ENCODE data around the gene CTNNA2.
A peak's percentile ranks its signal among the peaks of the same experiment; 100 is the strongest.

CTNNA2 gene

DNA sequence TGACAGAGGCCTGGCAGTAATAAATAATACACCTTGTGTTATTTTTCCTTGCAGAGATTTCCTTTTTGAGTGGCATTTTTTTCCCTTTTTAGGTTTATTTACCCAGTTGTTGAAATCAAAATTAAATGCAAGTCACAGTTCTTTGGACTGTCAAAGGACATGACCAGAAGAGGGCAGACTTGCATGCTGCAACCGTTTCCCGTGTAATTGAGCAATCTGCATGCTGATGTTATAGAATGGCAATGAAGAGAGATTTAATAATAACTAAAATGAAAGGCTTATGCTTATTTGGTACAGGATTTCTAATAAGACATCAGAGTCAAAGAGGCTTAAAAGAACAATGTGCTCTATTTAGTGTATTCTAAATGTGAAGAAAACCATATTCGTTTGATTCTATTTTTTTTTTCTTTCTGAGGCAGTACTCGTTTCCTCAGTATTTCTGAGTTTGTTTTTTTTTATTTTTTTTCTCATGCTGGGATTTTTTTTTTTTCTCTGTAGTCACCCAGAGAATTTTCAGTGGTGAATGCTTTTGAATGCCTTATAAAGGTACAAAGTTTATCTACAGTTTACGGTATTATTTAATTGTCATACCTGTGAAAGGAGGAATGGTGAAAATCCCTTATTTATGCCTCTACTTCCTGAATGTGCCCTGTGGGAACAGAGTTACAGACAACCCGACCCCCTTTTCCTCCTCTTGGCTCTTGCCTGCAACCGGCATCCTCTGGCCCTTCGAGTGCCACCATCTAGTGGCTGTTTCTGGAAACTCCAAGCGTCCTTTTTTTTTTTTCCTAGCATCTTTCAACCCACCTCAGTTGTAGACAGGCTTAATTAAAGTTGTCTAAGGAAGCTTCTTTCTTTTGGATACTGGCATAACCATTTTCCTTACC lies 423.2 kb downstream of the CTNNA2 start:
- peak; percentile 1 for DNase-seq (ENCODE audit: low read depth)

DNA sequence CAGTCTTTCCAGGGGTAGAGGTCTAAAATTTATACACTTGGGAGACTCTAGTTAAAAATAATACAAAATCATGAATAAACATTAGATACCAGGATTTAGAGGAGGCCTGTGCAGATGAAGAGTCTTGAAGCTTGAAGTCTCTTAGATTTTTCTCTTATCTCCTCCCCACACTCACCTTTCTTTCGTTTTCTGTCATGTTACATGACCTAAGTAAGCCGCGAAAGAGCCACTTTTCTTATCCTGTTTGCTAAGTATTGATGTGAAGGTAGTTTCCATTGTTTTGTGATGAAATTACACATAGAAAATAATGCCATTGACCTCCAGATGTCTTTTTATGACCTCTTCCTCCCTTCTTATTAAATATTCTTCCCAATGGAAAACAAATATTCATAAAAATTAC lies 423.9 kb downstream of the CTNNA2 start:
- DNase-seq (ENCODE audit: low read depth) = no peak

DNA sequence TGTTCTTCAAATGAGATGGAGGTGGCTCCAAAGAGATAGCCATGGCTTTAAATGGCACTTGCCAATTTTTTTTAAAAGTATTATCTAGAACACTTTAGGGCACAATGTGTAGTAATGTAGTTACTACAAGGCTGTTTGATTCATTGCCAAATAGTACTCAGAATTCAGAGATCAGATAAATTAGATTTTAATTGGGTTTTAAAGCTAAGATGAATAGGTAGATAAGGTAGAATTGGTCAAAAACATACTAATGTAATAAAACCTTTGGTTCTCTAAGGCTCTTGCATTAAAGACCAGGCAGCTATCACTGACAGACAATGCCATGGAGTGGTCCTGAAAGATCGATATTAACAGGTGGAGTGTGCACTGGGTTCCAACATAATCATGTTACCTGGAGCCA lies 425.8 kb downstream of the CTNNA2 start:
- DNase-seq (ENCODE audit: low read depth) = no peak

DNA sequence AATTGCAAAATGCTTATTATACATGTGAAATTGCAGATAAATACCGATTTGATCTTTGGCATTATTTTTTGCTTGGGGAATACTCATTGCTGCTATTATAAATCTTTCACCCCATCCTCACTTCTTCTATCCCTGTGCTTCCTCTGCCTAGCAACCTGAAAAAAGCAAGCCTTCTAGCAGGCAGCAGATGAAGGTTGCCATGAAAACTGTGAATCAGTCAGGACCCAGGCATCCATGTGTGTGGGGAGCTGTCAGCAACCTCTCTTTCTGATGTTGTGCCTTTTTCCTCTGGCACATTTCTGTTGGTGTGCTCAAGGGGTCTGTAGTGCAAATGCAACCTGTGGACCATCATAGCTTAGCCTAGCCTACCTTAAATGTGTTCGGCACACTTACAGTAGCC lies 427.5 kb downstream of the CTNNA2 start:
- DNase-seq (ENCODE audit: low read depth) = no peak

DNA sequence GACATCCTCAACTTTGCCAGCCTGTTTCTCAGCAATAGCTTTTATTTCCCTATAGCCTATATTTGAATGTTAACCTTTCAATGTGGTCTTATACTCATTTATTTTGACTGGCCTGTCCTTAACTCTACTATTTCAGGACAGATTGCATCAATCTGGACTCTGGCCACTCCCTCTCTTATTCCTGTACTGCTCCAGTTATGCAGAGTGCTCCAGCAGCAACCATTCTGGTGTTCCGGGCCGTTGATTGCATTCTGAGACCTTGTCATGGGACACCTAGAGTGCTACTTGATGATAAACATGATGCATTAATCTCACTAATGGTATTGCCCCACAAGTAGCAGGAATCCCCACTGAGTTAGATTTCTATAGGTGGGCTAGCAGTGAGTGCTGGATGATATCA lies 428.3 kb downstream of the CTNNA2 start:
- DNase-seq (ENCODE audit: low read depth) = no peak

DNA sequence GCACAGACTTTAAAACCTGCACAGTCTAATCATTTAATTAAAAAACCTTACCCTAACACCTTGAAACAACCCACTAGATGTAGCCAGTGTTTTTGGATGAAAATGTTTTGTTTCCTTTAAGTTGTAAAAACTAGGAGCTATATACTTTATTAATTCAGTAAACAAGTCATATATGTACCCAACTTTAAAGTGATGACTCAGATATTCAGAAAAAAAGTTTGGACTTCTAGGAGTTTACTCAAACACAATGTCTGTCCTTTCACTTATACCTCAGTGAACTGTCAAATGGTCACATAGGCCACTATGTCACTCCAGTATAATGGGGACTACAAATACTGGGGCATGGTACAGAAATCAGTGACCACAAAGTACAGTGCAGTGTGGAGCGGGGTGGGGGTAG lies 431.4 kb downstream of the CTNNA2 start:
- DNase-seq (ENCODE audit: low read depth) = no peak

DNA sequence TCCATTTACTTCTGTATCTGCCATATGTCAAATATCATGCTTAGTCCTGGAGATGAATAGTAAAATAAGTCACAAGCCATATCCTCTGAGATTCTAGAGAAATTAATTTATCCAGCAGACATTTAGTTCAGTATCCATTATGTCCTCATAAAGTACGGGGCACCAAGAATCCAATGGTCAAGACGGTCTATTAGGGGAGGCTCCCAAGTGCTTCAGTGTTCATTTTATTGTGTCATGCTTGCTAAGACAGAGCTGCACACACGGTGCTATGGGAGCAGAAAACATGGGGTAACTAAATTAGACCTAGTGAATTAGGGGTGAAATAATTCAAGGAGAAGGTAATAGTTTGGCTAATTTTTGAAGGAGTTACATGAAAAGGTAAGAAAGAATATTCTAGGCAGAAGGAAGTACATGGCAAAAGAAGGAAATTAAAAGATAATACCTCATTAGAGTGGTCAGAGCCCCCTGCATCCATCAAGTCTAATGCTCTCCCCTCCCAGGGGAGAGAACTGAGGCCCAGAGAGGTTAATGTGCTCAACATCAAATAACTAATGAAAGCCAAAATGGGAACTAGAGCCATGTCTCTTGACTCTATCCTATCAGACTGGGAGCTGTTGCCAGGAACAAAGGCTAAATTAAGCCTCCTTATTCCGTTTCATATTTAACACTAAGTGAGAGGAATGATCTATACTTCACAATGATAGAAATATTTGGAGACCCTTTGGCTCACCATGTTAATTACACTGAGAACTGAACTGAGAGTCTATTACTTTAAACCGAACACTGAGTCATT lies 433.0 kb downstream of the CTNNA2 start:
- no peak for DNase-seq (ENCODE audit: low read depth)

DNA sequence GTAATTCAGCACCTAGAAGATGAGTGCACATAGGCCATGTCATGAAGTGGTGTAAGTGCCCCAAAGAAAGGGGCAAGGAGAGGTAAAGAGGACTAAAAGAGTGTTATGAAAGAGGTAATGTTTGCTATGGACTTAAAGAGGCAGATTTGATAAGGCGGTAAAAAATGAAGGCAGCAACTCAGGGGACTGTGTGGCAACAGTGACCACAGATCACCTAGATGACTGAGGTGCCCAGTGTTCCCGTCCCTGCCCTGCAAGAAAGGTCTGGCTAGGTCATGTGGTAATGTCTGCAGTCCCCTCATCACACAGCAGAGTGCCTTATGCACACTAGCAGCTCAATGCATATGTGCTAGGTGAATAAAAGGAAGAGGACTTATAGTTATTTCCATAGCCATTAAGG lies 434.9 kb downstream of the CTNNA2 start:
- DNase-seq (ENCODE audit: low read depth) = no peak

DNA sequence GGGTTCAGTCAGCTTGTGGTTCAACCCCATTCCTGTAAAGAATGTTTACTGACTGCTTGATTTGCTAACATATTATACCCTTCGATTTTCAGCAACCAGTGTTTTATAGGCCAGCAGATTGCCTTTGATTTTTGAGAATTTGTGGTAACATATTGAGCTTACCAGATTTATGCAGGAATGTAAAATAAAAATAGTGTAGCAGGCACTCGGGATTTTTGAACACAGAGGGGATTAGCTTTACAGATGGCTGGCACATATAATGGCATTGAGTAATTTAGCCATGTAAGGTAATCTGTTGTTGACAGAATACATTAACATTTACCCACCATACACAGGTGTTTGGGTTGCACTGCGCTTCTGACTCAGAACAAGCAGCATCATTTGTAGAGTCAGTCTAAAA lies 437.7 kb downstream of the CTNNA2 start:
- no peak for DNase-seq (ENCODE audit: low read depth)

DNA sequence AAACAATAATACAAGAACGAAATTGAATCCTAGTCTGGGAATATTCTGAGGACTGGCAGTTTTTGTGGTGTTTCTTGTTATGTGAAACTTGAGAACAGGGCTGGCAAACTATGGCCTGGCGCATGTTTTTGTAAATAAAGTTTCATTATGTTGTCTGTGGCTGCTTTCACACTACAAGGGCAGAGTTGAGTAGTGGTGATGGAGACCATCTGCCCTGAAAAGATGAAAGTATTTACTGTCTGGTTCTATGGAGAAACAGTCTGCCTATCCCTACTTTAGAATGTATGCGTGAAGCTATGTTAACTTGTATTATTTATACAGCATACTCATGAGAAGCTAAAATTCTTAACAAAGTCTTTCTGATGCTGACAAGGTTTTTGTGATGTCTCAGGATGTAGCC lies 439.8 kb downstream of the CTNNA2 start:
- DNase-seq (ENCODE audit: low read depth) = no peak

DNA sequence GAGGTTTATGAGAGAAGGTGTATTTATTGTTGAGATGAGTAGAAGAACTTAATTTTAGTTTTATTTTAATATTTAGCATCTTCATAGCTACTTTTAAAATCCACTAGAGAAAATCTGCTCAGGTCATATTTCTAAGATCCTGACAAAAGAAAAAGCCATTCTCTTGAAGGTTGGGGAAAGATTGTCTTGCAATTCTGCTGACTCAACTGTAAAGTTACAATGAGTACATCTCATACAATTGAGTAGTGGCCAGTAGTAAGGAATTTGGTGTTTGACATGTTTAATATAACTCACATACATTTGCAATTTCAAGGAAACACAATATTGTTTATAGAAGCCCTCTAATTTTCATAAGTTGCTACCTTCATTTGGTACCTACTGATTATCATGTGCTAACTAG lies 447.2 kb downstream of the CTNNA2 start:
- DNase-seq (ENCODE audit: low read depth) = no peak

DNA sequence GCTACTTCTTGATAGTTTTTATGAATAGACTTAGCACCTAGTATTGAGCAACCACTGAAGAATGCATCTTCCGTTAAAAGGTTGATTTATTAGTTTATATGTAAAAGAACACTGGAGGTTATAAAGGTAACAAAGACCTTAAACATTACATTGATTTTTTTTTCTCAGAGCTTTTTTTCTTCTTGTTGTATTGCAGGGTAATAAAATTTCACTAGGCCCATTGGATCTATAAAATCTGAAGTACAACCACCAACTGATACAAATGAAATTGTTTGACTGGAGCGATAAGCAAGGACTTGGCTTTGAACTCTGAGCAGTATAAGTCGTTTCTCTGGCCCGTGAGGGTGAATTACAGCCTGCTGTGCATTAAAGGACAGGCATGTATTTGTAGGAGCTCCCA lies 447.7 kb downstream of the CTNNA2 start:
- DNase-seq (ENCODE audit: low read depth) = no peak

DNA sequence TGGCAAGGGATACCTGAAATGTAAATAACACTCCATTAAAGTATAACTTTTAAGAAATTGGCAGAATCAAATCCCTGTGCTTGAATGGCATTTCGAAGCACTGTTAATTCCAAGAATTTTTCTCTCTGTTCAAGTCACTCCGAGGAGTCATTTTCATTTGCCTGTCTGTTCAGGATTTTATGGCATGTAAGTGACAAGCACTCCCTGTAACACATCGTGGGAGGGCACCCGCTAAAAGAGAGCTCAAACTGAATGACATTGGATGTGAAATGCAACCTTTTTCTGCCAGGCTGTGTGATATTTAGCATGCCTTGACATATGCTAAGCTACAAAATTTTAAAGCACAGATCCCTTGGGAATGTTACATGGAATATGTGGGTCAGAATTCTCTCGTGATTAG lies 452.1 kb downstream of the CTNNA2 start:
- DNase-seq (ENCODE audit: low read depth) = no peak

DNA sequence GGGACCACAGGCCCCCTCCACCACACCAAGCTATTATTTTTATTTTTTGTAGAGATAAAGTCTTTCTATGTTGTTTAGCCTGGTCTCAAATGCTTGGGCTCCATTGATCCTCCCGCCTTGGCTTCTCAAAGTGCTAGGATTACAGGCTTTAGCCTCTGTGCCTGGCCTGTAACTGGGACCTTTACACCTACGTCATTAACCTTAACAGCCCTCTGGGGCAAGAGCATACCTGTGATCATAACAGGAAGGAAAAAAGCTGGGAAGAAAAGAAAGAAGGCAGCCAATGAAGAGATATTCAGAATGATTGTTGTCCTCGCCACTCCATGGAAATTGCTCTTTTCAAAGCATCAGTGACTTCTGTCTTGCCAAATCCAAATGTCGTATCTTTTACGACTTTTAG lies 453.5 kb downstream of the CTNNA2 start:
- no peak for DNase-seq (ENCODE audit: low read depth)

DNA sequence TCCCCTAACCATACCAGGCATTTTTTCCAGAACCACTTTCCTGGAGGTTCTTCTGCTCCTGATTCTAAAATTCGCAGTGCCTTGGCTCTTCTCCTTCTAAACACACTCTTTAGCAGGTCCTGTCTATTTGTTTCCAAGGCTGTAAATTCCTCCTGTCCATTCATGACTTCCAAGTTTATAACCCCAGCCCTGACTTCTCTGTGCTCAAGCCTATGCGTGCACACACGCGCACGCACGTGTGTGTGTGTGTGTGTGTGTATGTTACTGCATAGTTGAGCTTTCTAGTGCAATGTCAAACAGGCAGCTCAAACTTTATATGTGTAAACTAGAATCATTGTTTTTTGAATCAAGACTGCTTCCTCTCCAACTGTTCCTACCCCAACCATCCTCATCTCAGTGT lies 454.0 kb downstream of the CTNNA2 start:
- no peak for DNase-seq (ENCODE audit: low read depth)

DNA sequence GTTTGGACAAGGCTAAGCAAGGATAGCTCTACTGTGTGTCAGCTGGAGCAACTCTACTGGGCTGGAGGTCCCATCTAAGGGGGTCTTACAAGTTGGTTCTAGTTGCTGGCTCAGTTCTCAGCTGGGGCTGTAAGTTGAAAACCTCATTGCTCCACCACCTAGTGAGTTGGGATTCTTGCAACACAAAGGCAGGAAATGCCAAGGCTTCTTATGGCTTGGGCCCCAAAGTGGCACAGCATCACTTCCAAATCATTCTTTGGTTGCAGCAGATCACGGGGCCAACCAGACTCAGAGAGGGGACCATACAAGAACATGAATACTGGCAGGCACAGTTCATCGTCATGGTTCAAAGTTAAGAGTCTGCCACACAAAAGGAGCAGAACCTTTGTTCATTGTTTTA lies 459.0 kb downstream of the CTNNA2 start:
- no peak for DNase-seq (ENCODE audit: low read depth)

DNA sequence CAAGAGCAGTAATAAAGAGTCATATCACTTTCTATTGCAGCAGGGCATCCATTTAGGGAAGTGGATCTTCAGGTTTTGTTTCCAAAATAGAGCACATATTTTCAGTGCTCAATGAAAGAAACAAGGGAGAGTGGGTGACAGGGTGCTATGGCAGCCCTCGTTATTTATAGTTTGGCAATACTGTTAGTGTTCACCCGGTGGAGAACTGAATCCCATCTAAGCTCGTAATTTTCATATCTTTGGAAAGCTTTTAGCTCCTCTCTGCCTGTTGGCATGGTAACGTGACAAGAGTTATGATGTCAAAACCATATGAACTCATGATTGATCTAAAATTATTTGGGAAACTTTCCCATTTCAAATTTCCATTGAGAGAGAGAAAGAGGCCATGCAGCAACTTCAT lies 459.8 kb downstream of the CTNNA2 start:
- DNase-seq (ENCODE audit: low read depth) = no peak

DNA sequence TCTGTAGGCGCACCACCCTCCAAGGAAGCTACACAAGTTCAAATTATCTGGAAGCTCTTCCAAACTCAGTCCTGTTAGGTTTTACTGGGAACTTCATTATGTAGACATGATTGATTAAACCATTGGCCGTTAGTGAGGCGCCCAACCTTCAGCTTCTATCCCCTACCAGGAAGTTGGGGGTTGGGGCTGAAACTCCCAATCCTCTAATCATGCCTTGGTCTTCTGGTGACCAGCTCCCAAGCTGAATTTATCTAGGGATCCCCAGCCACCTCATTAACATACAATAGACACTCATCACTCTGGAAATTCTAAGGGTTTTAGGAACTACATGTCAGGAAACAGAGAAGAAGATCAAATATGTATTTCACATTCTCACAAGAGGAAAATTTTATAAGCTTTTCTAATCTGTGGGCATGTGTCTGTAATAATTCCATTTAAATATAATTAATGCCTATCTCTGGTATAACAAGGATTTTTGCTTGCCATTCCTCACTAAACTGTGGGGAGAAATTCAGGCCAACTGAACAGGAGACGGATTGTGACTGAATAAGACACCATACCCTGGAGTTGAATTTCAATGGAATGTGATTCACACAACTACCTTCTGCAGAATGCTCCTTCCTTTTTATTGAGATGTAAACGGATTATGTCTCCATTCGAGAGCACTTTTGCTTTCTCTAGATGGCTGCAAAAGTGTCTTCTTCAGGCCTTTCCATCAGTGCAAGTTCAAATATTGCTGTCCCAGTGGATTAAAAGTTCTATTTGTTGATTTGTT lies 463.1 kb downstream of the CTNNA2 start:
- DNase-seq (ENCODE audit: low read depth) = no peak

DNA sequence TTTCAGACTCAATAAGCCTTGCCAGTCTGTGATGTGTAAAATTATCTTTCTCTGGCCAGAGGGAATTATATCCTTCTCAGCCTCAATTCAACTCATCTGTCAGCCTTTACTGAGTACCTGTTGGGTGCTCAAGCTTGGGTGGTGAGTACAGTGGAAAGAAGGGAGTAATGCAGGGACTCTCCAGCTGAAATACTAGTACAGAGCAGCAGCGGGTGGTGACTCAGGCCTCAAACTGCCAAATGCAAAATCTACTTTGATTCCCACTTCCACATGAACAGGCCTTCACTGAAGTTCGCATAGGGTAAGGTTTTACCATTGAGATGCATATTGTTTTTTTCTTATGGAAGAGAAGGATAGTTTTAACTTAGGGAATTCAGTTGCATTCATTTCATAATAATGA lies 464.9 kb downstream of the CTNNA2 start:
- DNase-seq (ENCODE audit: low read depth) = no peak

DNA sequence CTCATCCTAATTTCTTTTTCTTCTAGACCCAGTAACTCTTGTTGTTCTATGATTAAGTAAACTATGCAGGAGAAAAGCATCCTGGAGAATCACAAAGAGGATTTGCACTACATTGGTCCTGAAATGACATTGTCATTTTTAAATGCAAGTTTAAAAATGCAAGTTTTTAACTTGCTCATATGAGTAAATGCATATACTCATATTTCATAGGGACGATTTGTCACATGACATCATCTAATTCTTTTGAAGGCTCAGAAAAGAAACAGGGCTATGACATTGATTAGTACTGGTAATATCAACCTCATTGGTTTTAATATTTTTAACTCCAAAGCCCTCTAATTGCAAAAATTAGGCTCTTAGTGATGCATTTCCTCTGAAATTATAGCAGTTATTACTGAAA lies 467.3 kb downstream of the CTNNA2 start:
- no peak for DNase-seq (ENCODE audit: low read depth)

DNA sequence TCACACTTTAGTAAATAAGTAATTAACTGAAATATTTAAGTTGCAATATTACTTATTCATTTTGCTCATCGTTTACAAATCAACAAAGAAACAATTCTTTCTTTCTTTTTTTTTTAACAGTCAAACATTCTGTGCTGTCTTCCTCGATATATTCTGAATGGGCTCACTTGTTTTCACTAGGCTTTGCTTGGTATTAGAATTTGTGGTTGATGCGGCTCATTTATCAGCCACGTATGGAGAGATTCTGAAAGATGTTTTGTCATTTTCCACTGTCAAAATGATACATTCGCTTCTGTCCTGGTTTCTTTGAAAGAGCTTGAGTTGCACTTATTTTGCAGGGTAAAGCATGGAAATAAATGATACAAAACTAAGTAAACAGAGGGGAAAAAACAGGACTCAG lies 468.0 kb downstream of the CTNNA2 start:
- DNase-seq (ENCODE audit: low read depth) = no peak

DNA sequence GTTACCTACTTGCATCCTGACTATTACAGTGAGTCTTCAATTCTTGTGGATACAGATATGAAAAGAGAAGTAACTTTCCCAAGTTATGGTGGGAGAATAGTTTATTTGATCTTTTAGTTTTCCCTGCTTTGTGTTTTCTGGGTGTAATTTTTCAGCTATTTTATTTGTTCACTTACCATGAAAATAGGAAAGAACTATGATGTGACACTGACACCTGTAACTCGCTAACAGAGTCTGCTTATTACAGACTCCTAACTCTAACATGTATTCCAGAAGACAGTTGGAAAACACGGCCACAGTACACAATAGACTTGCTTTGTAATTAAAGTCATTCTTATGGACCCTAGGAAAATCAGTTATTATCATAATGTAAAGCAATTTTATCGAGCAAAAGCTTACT lies 468.5 kb downstream of the CTNNA2 start:
- no peak for DNase-seq (ENCODE audit: low read depth)

DNA sequence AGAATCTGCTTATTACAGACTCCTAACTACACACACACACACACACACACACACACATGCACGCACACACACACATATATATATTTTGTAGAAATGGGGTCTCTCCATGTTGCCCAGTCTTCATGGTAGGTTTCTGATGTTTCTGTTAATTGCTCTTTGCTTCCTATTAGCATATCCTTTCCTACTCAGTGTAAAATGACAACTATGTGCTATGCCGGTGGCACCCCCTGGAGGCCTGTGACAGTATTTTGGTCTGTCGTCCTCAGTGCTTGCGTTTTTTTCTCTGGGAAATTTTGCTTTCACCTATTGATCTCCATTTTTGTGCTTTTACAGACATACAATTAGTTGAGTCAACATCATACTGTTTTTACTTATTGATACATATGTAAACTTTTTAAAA lies 469.6 kb downstream of the CTNNA2 start:
- no peak for DNase-seq (ENCODE audit: low read depth)
